HG03439 (cell line): ENCODE measurements around the gene RTL10.
"Not testable (repeated sequence)": the region's sequence is repeated elsewhere in the genome, so short reads cannot be mapped to it uniquely, and the experiment has no call there.

Source experiments
- ATAC-seq: cut with Tn5 transposase; IDR thresholded peaks from one replicate; pipeline ENCODE4 v1.9.1; 2021; ENCODE audit warnings: mild to moderate bottlenecking, moderate library complexity; ENCODE audit not compliant: unreplicated experiment

RTL10 gene

DNA sequence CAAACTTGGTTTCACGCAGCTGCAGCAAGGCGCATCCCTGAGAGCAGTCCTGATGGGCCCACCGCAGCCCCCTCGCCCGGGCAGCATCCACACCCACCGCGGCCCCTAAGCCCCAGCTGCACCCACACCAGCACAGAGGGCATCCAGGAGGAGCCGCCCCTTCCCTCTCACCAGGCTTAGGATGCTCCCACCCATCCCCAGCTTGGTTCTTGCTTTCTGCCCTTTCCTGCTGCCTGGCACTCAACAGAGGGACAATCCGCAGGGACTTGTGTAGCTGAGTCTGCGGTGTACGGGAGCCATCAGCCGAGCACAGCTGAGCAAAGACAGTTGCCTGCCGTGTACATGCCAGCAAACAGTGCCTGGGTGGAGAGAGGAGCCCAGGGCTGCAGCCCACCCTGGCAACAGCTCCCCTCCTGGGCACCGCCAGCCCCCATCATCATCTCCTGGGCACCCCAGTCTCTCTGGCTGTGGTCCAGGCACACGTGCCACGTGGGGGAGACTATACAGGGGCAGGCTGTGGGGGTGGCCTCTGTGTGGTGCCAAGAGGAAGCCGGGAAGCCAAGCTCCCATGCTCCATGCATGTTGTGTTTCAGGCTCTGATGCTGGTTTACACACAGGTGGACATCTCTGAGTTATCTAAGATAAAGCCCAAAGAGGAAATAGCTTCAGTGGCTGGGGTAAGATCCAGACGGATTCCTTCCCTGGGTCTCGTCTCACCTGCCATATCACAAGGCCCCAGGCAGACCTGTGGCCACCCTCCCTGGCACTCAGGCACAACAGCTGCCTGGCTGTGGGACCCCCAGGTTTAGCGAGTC is 36.0 kb upstream of the RTL10 start:
- no peak for ATAC-seq

- no peak for ATAC-seq
Observed at GRCh38 chr22:19889951-19890350, 35.3 kb upstream of the RTL10 start.

- ATAC-seq, result no peak
Observed at GRCh38 chr22:19888131-19888746, 33.6 kb upstream of the RTL10 start.

- no peak for ATAC-seq
Observed at GRCh38 chr22:19887256-19887985, 32.7 kb upstream of the RTL10 start.

- no peak for ATAC-seq
Observed at GRCh38 chr22:19886605-19887255, 32.1 kb upstream of the RTL10 start.

GRCh38 chr22:19885841-19886592 is 31.3 kb upstream of the RTL10 start:
- no peak for ATAC-seq

GRCh38 chr22:19884954-19885751 is 30.5 kb upstream of the RTL10 start:
- no peak for ATAC-seq

GRCh38 chr22:19884161-19884953 is 29.7 kb upstream of the RTL10 start:
- ATAC-seq, result no peak

GRCh38 chr22:19883446-19883845 is 28.8 kb upstream of the RTL10 start:
- ATAC-seq, result not testable (repeated sequence)

- no peak for ATAC-seq
Observed at GRCh38 chr22:19882446-19883381, 28.0 kb upstream of the RTL10 start.

DNA sequence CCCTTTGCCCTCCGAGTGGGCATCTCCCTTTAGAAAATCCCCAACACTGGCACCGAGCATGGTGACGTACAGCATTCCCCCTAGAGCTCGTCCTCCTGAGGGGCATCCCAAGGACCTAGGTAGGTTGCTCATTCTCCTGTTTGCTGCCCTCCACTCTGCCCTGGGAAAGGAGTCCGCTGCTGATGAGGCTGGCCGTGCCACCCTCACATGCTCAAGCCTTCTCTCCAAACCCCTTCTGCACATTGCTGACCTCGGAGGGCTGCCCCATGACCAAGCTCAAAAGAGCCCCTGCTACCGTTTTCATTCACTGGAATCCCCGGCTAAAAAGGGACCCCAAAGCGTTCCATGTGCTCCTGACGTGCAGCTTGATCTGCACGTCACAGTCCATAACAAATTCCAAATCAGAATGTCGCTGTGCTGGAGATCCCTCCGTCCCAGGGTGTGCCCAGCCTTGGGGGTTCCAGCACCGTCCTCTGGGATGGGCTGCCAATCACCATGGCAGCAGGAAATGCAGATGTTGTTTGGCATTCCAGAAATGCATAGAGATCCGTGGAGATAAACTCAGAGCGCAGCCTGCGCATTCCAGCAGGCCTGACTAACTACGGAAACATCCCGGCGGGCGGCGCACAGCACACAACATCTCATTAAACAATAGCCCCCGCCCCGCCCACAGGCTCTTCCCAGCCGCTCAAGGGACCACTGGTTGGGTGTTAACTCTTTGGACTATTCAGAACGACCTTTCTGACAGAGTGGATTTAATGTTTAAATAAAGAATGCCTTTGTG is 26.3 kb upstream of the RTL10 start:
- ATAC-seq, result no peak

- ATAC-seq, result no peak
Observed at GRCh38 chr22:19879992-19880785, 25.5 kb upstream of the RTL10 start.

GRCh38 chr22:19879643-19879991 is 24.9 kb upstream of the RTL10 start:
- no peak for ATAC-seq

DNA sequence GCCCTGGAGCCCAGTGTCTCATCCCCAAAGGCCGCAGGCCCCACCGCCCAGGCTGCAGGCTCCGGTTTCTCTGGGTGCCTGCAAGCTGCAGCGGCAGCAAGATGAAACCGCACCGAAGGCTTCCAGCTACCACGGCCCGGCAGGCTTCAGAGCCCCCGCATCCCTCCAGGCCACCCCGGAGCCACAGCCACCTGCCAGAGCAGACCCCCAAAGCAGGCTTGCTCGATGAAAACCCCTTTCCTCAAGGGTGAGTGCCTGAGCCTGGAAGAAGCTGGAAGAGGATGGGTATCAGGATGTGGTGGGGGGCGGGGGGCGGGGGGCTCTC is 24.5 kb upstream of the RTL10 start:
- no peak for ATAC-seq

DNA sequence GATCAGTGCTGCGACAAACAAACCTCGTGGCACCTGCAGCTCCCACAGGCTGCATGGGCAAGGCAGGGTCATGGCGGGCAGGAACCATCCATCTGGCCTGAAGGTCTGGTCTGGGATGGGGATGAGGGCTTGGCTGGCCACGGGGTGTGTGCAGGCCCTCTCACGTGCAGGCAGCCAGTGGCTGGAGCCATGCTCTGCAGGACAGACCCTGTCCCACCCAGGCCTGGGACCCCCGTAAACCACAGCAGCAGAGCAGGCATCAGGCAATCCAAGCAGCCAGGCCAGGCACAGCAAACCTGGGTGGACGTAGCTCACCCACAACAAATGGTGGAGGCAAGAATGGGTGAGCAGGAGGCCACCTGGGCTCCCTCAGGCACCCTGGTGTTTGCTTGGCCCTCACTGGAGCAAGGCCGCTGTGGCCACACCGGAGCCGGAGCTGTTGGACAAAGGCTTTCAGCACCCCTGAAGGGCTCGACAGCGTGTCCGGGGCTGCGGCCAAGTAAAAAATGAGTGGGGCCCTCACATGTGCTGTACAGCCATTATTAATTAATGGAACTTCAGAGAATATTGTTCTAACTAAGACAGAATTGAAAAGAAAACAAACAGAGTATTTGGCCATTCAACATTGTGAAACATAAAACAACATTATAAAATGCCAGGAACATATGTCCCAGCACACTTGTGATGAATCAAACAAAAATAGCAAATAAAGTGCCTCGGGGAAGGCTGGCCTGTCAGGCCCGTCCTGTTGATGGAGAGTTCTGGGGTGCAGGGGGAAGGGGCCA is 24.0 kb upstream of the RTL10 start:
- no peak for ATAC-seq
